Neuronal stem cell (in vitro differentiated cells): Measurements from ENCODE around the gene BRAF.

Experiments used
- DNase-seq: peaks from one replicate; pipeline ENCODE4 v3.0.0-alpha.2; 2013; ENCODE audit warnings: low spot score
- H2AFZ ChIP-seq: one replicate; pipeline ENCODE4 v1.6.1; 2013; ENCODE audit warnings: mild to moderate bottlenecking, low read length, inconsistent platforms
- H2AK5ac ChIP-seq: 2 replicates; pipeline ENCODE4 v1.6.1; 2013; ENCODE audit warnings: low read depth, mild to moderate bottlenecking, inconsistent platforms, low read length, moderate library complexity, mixed read lengths
- H2BK120ac ChIP-seq: 2 replicates; pipeline ENCODE4 v1.6.1; 2013; ENCODE audit warnings: low read depth, mild to moderate bottlenecking, inconsistent platforms, low read length, moderate library complexity, mixed read lengths
- H2BK12ac ChIP-seq: one replicate; pipeline ENCODE4 v1.6.1; 2013; ENCODE audit warnings: low read length, inconsistent platforms
- H2BK15ac ChIP-seq: 2 replicates; pipeline ENCODE4 v1.6.1; 2013; ENCODE audit warnings: mild to moderate bottlenecking, low read length, inconsistent platforms, mixed read lengths
- H2BK5ac ChIP-seq: one replicate; pipeline ENCODE4 v1.6.1; 2013; ENCODE audit warnings: inconsistent platforms, mild to moderate bottlenecking, low read length, moderate library complexity
- H3K14ac ChIP-seq: one replicate; pipeline ENCODE4 v1.6.1; 2013; ENCODE audit warnings: low read length, inconsistent platforms
- H3K18ac ChIP-seq: 2 replicates; pipeline ENCODE4 v1.6.1; 2013; ENCODE audit warnings: low read length, inconsistent platforms
- H3K23ac ChIP-seq: 2 replicates; pipeline ENCODE4 v1.6.1; 2013; ENCODE audit warnings: low read depth, mild to moderate bottlenecking, mixed read lengths, low read length, inconsistent platforms; ENCODE audit not compliant: poor library complexity
- H3K27ac ChIP-seq: replicated peaks from 3 replicates; pipeline ENCODE4 v1.5.1; 2013; ENCODE audit warnings: low read length, inconsistent platforms
- H3K27me3 ChIP-seq, 3 experiments: 2 replicates each; pipeline ENCODE4 v1.6.1; 2013; ENCODE audit warnings: low read length in 3 of 3, mild to moderate bottlenecking in 2 of 3, inconsistent platforms in 1 of 3, low read depth in 1 of 3, mixed read lengths in 1 of 3, moderate library complexity in 1 of 3; ENCODE audit not compliant: control insufficient read depth in 3 of 3, insufficient read depth in 3 of 3
- H3K36me3 ChIP-seq, 2 donors: replicated peaks in 1 of 2; 2 replicates each; pipeline ENCODE4 v1.6.1; 2013; ENCODE audit warnings: low read length in 2 of 2; ENCODE audit not compliant: control insufficient read depth in 2 of 2, insufficient read depth in 2 of 2
- H3K4ac ChIP-seq: 2 replicates; pipeline ENCODE4 v1.6.1; 2013; ENCODE audit warnings: inconsistent platforms, mild to moderate bottlenecking, low read length, moderate library complexity
- H3K4me1 ChIP-seq, 2 donors: 1 replicate in 1 of 2; 2 replicates in 1 of 2; pipeline ENCODE4 v1.6.1; 2013; ENCODE audit warnings: low read length in 2 of 2, low read depth in 1 of 2; ENCODE audit not compliant: control insufficient read depth in 2 of 2, insufficient read depth in 1 of 2
- H3K4me2 ChIP-seq: one replicate; pipeline ENCODE4 v1.6.1; 2013; ENCODE audit warnings: mild to moderate bottlenecking, low read length, inconsistent platforms; ENCODE audit not compliant: insufficient read depth, poor library complexity, severe bottlenecking
- H3K4me3 ChIP-seq, 2 donors: 2 replicates each; pipeline ENCODE4 v1.5.1; 2013; ENCODE audit warnings: low read length in 2 of 2, mild to moderate bottlenecking in 2 of 2, inconsistent platforms in 1 of 2, moderate library complexity in 1 of 2
- H3K79me1 ChIP-seq: one replicate; pipeline ENCODE4 v1.6.1; 2013; ENCODE audit warnings: low read depth, mild to moderate bottlenecking, inconsistent platforms, low read length, moderate library complexity
- H3K9ac ChIP-seq: one replicate; pipeline ENCODE4 v1.6.1; 2013; ENCODE audit warnings: mild to moderate bottlenecking, low read depth, low read length, inconsistent platforms; ENCODE audit not compliant: poor library complexity
- H3K9me3 ChIP-seq, 2 donors: replicated peaks in 1 of 2; 2 replicates each; pipeline versions ENCODE3 to v1.6.1; 2013; ENCODE audit warnings: low read length in 2 of 2, mild to moderate bottlenecking in 2 of 2, inconsistent platforms in 1 of 2, low read depth in 1 of 2, mixed read lengths in 1 of 2, moderate library complexity in 1 of 2; ENCODE audit not compliant: control insufficient read depth in 2 of 2, insufficient read depth in 1 of 2
- H4K8ac ChIP-seq: one replicate; pipeline ENCODE4 v1.6.1; 2013; ENCODE audit warnings: low read depth, mild to moderate bottlenecking, inconsistent platforms, low read length, moderate library complexity
- H4K91ac ChIP-seq: one replicate; pipeline ENCODE4 v1.6.1; 2013; ENCODE audit warnings: low read length, low read depth, mild to moderate bottlenecking, inconsistent platforms; ENCODE audit not compliant: poor library complexity
- WGBS, 2 donors: extraction: QIAGEN DNeasy Blood & Tissue Kit; methylation state at CpG; one replicate each; pipeline ENCODE4 v1.1.7; 2013; ENCODE audit warnings: missing lambda C conversion rate in 2 of 2, mixed read lengths in 1 of 2; ENCODE audit not compliant: insufficient read length in 2 of 2, insufficient replicate concordance in 1 of 2; ENCODE audit errors: extremely low coverage in 2 of 2; 5-methylcytosine and 5-hydroxymethylcytosine counted together

The BRAF gene

DNA sequence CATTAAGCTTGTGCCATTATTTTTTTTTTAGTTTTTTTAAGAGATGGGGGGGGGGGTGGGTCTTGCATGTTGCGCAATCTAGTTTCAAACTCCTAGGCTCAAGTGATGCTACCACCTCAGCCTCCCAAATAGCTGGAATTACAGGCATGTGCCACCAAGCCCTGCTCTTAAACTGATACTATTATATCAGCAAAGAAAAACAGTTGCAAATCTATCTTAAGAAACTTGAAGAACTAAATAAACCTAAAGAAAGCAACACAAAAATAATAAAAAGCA lies 47.5 kb downstream of the BRAF start:
- Histone ChIP-seq H2BK15ac (no peak overlapping the region), H4K8ac (no peak overlapping the region), H3K79me1 (peaks cover 7% of the 10 kb centered on the region), H3K23ac (no peak overlapping the region), H3K14ac (no peak overlapping the region), H2AFZ (no peak overlapping the region), H3K27ac (no peak overlapping the region), H2BK12ac (no peak overlapping the region), H3K4ac (no peak overlapping the region), H3K4me3 (no peak overlapping the region), H3K4me2 (no peak overlapping the region), H3K9me3 (peaks cover 0 to 20% of the 10 kb centered on the region in 2 donors), H4K91ac (no peak overlapping the region), H3K4me1 (no peaks in the 10 kb centered on the region), H3K9ac (no peak overlapping the region), H3K27me3 (no peaks in the 10 kb centered on the region), H2AK5ac (no peak overlapping the region), H3K36me3 (peaks cover 0 to 2% of the 10 kb centered on the region in 2 donors), H3K18ac (no peak overlapping the region), H2BK120ac (no peak overlapping the region), H2BK5ac (no peak overlapping the region)
- no CpG with 5 or more reads among the region's 1 CpG for WGBS, 2 donors
- DNase-seq = no peak

DNA sequence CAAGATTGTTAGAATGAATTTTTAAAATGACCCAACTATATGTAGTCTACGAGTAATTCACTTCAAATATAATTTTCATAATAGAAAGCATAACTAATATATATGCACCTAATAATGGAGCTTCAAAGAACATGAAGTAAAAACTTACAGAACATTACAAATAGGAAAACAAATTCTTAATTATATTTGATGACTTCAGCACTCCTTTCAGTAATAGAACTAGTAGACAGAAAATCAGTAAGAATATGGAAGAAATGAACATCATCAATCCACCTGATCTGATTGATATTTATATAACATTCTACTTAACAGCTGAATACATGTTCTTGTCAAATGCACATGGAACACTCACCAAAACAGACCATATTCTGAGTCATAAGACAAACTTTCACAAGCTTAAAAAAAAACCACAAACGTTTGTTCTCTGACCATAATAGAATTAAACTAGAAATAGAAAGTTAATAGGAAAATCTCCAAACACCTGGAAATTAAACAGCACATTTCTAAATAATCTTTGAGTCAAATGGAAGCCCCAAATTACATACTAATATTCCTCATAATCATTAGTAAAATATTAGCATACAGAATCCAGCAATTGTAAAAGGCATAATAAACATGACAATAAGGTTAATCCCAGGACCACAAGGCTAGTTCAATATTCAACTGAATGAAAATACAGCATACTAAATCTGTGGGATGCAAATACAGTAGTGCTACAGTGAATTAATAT lies 48.0 kb downstream of the BRAF start:
- DNase-seq = no peak

GRCh38 chr7:140873434-140873833 lies 51.3 kb downstream of the BRAF start:
- no CpG with 5 or more reads among the region's 4 CpGs for WGBS, 2 donors
- Histone ChIP-seq H4K8ac (no peak overlapping the region), H2AK5ac (no peak overlapping the region), H2BK5ac (no peak overlapping the region), H3K4me2 (no peak overlapping the region), H2BK15ac (no peak overlapping the region), H3K4ac (no peak overlapping the region), H3K9me3 (peaks cover 0 to 19% of the 10 kb centered on the region in 2 donors), H2BK120ac (no peak overlapping the region), H3K27ac (no peak overlapping the region), H3K9ac (no peak overlapping the region), H3K4me1 (no peaks in the 10 kb centered on the region), H3K14ac (no peak overlapping the region), H3K36me3 (no peaks in the 10 kb centered on the region), H3K4me3 (no peak overlapping the region), H2AFZ (no peak overlapping the region), H3K79me1 (peaks cover 8% of the 10 kb centered on the region), H3K27me3 (no peaks in the 10 kb centered on the region), H3K18ac (no peak overlapping the region), H3K23ac (no peak overlapping the region), H4K91ac (no peak overlapping the region), H2BK12ac (no peak overlapping the region)
- no peak for DNase-seq

More for the DNA sequence above, 48.0 kb downstream of the BRAF start:
- no peak overlapping the region for H3K14ac ChIP-seq
- H4K8ac ChIP-seq = no peak overlapping the region
- no peak overlapping the region for H3K9ac ChIP-seq
- H3K79me1 ChIP-seq = peaks cover 7% of the 10 kb centered on the region
- no peak overlapping the region for H3K18ac ChIP-seq
- H2BK12ac ChIP-seq = no peak overlapping the region
- no peak overlapping the region for H2BK15ac ChIP-seq
- no peaks in the 10 kb centered on the region for H3K4me1 ChIP-seq
- no peak overlapping the region for H3K4me3 ChIP-seq
- no peak overlapping the region for H2AFZ ChIP-seq
- peaks cover 0 to 2% of the 10 kb centered on the region in 2 donors for H3K36me3 ChIP-seq
- H3K23ac ChIP-seq = no peak overlapping the region
- peaks cover 0 to 20% of the 10 kb centered on the region in 2 donors for H3K9me3 ChIP-seq
- H2BK120ac ChIP-seq = no peak overlapping the region
- H4K91ac ChIP-seq = no peak overlapping the region
- H3K4ac ChIP-seq = no peak overlapping the region
- WGBS, 2 donors = no CpG with 5 or more reads among the region's 2 CpGs
- no peak overlapping the region for H3K27ac ChIP-seq
- no peak overlapping the region for H3K4me2 ChIP-seq
- no peaks in the 10 kb centered on the region for H3K27me3 ChIP-seq
- H2AK5ac ChIP-seq = no peak overlapping the region
- H2BK5ac ChIP-seq = no peak overlapping the region

- WGBS, 2 donors = no CpG with 5 or more reads among the region's 1 CpG
Measured at GRCh38 chr7:140870003-140870402, 54.7 kb downstream of the BRAF start.

More at GRCh38 chr7:140870003-140870402, 54.7 kb downstream of the BRAF start:
- Histone ChIP-seq H3K4ac (no peak overlapping the region), H3K9me3 (peaks cover 0 to 7% of the 10 kb centered on the region in 2 donors), H3K4me3 (no peak overlapping the region), H2BK12ac (no peak overlapping the region), H3K79me1 (peaks cover 10% of the 10 kb centered on the region), H2AFZ (no peak overlapping the region), H3K9ac (no peak overlapping the region), H4K8ac (no peak overlapping the region), H3K27ac (no peak overlapping the region), H3K36me3 (no peaks in the 10 kb centered on the region), H3K4me2 (no peak overlapping the region), H2BK15ac (no peak overlapping the region), H3K14ac (no peak overlapping the region), H3K4me1 (no peaks in the 10 kb centered on the region), H2BK5ac (no peak overlapping the region), H3K18ac (no peak overlapping the region), H3K23ac (no peak overlapping the region), H2AK5ac (no peak overlapping the region), H2BK120ac (no peak overlapping the region), H4K91ac (no peak overlapping the region), H3K27me3 (no peaks in the 10 kb centered on the region)
- DNase-seq = no peak
